PFSK-1 (cell line): ENCODE data around the gene OR13C4.

Experiments
- FOXP2 ChIP-seq: optimal IDR thresholded peaks from 2 replicates; pipeline ENCODE3; 2011; ENCODE audit warnings: borderline replicate concordance, control low read depth, inconsistent platforms; ENCODE audit not compliant: insufficient read depth; ENCODE audit errors: extremely low read length, extremely low read depth
- REST ChIP-seq, 2 experiments: IDR thresholded peaks; 2 replicates each; pipeline versions ENCODE4 v1.6.1 to v1.8.0; 2011 to 2012; ENCODE audit warnings: low read depth in 2 of 2, low read length in 2 of 2, control low read depth in 1 of 2, inconsistent platforms in 1 of 2, mild to moderate bottlenecking in 1 of 2, moderate library complexity in 1 of 2; ENCODE audit not compliant: insufficient read depth in 1 of 2
- SIN3A ChIP-seq: IDR thresholded peaks from 2 replicates; pipeline ENCODE4 v1.6.1; 2012; ENCODE audit warnings: mild to moderate bottlenecking, low read length, moderate library complexity, borderline replicate concordance; ENCODE audit not compliant: insufficient read depth
- TAF1 ChIP-seq: IDR thresholded peaks from 2 replicates; pipeline ENCODE4 v1.6.1; 2012; ENCODE audit warnings: low read length, control low read depth, borderline replicate concordance; ENCODE audit not compliant: insufficient read depth

- no peak for TF ChIP-seq FOXP2
- TF ChIP-seq SIN3A: no peak
- TF ChIP-seq REST (IDR thresholded peaks at IDR 0.05; ENCODE audit: insufficient read depth in 1 of 2, low read depth in 2 of 2, low read length in 2 of 2): no peak
- TF ChIP-seq TAF1: no peak
Measured at GRCh38 chr9:104556830-104557634, 30.0 kb upstream of the OR13C4 start.
